Fibroblast of villous mesenchyme (primary cell): Measurements from ENCODE around the gene POMT1. TPM values are rescaled to one million over a fixed set of nuclear protein-coding genes. Genes with fewer than 3 reads are reported as not detected.

ENCODE experiments used
- DNase-seq: peaks from one replicate; pipeline ENCODE4 v3.0.0-alpha.2; 2010; ENCODE audit warnings: low read depth
- H3K4me3 ChIP-seq: 2 replicates; pipeline ENCODE4 v1.5.1; 2011; ENCODE audit warnings: low read depth, mild to moderate bottlenecking, low read length
- total RNA-seq: library from RNA; depleted of rRNA; stranded (reverse); fragments of >200 nt; gene quantifications from 2 replicates; pipeline ENCODE4 v1.2.3, GENCODE V29; 2012
- TF ChIP-seq, protein P1 (sequence below): IDR thresholded peaks from 2 replicates; pipeline ENCODE4 v1.5.1; 2012; ENCODE audit warnings: low read depth, mild to moderate bottlenecking, low read length; ENCODE audit not compliant: insufficient read depth

Gene POMT1
- total RNA-seq, 1 donor: 36.3 TPM

- no peak overlapping the region for H3K4me3 ChIP-seq
- DNase-seq: no peak
- TF ChIP-seq, protein P1, sequence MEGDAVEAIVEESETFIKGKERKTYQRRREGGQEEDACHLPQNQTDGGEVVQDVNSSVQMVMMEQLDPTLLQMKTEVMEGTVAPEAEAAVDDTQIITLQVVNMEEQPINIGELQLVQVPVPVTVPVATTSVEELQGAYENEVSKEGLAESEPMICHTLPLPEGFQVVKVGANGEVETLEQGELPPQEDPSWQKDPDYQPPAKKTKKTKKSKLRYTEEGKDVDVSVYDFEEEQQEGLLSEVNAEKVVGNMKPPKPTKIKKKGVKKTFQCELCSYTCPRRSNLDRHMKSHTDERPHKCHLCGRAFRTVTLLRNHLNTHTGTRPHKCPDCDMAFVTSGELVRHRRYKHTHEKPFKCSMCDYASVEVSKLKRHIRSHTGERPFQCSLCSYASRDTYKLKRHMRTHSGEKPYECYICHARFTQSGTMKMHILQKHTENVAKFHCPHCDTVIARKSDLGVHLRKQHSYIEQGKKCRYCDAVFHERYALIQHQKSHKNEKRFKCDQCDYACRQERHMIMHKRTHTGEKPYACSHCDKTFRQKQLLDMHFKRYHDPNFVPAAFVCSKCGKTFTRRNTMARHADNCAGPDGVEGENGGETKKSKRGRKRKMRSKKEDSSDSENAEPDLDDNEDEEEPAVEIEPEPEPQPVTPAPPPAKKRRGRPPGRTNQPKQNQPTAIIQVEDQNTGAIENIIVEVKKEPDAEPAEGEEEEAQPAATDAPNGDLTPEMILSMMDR: no peak
Observed at GRCh38 chr9:131554087-131554842, 51.5 kb downstream of the POMT1 start.

DNA sequence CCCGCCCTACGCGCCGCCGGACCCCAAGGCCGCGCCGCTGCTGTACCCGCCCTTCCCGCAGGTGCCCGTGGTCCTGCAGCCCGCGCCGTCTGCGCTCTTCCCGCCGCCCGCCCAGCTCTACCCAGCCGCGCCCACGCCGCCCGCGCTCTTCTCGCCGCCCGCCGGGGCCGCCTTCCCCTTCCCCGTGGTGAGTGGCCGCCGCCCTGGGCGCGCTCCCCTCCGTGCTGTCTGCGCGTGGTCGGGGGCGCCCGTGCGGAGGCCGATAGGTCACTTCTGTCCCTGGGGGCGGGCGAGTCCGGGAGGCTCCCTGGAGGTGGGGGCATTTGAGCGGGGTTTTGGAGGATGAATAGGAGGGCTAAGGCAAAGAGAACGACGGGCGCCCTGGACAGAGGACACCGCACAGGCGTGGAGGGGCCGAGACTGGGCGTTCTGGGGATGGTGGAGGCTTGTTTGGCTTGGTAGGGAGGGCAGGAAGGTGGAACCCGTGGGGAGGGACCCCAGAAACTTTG is 52.2 kb downstream of the POMT1 start:
- no peak for DNase-seq
- H3K4me3 ChIP-seq: no peak overlapping the region
- TF ChIP-seq, protein P1: no peak

DNA sequence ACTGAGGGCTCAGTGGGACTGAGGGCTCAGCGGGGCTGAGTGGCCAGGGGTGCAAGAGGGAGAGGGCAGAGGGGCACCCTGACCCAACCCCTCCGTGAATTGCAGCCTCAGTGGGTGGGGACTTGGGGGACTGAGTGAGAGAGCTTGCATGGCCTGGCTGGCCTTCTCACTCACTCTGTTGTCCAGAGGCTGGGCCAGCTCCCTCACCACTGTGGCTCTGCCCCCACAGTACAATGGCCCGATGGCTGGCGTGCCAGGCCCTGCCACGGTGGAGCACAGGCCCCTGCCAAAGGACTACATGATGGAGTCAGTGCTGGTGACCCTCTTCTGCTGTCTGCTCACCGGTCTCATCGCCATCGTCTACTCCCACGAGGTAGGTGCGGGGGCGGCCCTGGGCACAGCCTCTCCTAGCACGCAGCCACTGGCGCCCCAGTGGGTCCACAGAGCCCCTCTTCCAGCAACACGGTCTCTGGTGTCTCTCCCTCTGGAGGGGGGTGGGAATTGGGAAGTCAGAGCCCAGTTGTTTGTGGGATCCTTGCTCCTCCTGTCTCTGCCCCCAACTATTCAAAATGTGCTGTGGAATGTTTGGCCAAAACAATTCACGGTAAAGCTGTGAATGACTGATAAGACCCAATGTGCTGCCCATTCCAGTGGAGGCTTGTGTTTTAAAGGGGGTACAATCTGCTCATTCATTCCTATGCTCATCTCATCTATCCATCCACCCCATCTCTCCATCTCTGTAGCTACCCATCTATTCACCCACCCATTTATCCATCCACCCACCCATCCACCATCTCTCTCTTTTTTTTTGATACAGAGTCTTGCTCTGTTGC is 53.3 kb downstream of the POMT1 start:
- H3K4me3 ChIP-seq: no peak overlapping the region
- DNase-seq: no peak
- TF ChIP-seq, protein P1: no peak

GRCh38 chr9:131557855-131558548 is 55.3 kb downstream of the POMT1 start:
- TF ChIP-seq, protein P1: no peak
- no peak overlapping the region for H3K4me3 ChIP-seq
- no peak for DNase-seq

DNA sequence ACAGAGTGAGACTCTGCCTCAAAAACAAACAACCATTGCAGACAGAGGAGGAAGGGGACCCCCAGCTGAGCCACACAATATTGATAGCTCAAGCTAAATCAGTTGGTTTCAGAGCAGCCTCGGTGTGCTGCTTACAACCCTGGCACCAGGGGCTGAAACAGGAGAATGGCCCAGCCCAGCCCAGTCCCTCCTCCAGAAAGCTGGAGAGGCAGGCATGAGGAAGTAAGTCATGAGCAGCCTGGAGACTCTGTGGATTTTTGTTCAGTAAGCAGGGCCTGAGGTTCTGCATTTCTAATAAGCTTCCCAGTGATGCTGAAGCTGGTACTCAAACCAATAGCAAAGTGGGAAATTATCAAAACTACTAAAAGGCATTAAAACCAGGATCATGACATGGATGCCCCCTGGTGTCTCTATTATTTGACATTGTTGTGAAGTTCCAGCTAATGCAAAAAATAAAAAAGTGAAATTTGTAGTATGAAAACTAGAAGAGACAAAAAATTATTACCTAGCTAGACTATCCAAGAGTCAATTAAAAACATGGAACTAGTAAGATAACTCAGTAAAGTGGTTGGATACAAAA is 56.8 kb downstream of the POMT1 start:
- TF ChIP-seq, protein P1: peak; percentile 5
- DNase-seq: no peak

More for the DNA sequence above, 56.8 kb downstream of the POMT1 start:
- H3K4me3 ChIP-seq: no peak overlapping the region
